ENCODE results near the gene NEIL1. TPM values are rescaled to one million over a fixed set of nuclear protein-coding genes. Genes with fewer than 3 reads are reported as not detected.
"Not testable (repeated sequence)": the region's sequence is repeated elsewhere in the genome, so short reads cannot be mapped to it uniquely, and the experiment has no call there.

Gene NEIL1
- total RNA-seq, 3 donors from 2014 or later = 23.4 to 101 (median 97.9) TPM

DNA sequence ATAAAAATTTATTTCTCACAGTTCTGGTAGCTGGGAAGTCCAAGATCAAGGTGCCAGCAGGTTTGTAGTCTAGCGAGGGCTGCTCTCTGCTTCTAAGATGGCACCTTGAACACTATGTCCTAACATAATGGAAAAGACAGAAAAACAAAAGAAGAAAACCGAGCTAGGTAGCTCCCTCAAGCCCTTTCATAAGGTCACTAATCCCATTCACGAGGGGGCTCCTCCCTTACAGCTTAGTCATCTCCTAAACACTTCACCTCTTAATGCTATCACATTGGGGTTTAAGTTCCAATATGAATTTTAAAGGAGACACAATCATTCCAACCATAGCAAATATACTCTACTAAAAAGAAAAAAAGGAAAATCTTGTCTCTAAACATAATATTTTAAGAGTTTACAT lies 40.7 kb upstream of the NEIL1 start:
- no peak for DNase-seq (ENCODE audit: low spot score in 2 of 2)
- no peak overlapping the region for H3K4me3 ChIP-seq
- intact Hi-C loops (cut with DNase I; ENCODE audit: low total_unique reads) = no loop called here
- no peaks in the 10 kb centered on the region for H3K9me3 ChIP-seq
- no peak for TF ChIP-seq POLR2A (IDR thresholded peaks at IDR 0.05)
- TF ChIP-seq, protein P1, sequence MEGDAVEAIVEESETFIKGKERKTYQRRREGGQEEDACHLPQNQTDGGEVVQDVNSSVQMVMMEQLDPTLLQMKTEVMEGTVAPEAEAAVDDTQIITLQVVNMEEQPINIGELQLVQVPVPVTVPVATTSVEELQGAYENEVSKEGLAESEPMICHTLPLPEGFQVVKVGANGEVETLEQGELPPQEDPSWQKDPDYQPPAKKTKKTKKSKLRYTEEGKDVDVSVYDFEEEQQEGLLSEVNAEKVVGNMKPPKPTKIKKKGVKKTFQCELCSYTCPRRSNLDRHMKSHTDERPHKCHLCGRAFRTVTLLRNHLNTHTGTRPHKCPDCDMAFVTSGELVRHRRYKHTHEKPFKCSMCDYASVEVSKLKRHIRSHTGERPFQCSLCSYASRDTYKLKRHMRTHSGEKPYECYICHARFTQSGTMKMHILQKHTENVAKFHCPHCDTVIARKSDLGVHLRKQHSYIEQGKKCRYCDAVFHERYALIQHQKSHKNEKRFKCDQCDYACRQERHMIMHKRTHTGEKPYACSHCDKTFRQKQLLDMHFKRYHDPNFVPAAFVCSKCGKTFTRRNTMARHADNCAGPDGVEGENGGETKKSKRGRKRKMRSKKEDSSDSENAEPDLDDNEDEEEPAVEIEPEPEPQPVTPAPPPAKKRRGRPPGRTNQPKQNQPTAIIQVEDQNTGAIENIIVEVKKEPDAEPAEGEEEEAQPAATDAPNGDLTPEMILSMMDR (IDR thresholded peaks at IDR 0.05) = no peak
- TF ChIP-seq POLR2AphosphoS5 (IDR thresholded peaks at IDR 0.05) = no peak
- no peaks in the 10 kb centered on the region for H3K36me3 ChIP-seq
- H3K27me3 ChIP-seq = no peaks in the 10 kb centered on the region
- no peaks in the 10 kb centered on the region for H3K4me1 ChIP-seq
- no peak overlapping the region for H3K27ac ChIP-seq

DNA sequence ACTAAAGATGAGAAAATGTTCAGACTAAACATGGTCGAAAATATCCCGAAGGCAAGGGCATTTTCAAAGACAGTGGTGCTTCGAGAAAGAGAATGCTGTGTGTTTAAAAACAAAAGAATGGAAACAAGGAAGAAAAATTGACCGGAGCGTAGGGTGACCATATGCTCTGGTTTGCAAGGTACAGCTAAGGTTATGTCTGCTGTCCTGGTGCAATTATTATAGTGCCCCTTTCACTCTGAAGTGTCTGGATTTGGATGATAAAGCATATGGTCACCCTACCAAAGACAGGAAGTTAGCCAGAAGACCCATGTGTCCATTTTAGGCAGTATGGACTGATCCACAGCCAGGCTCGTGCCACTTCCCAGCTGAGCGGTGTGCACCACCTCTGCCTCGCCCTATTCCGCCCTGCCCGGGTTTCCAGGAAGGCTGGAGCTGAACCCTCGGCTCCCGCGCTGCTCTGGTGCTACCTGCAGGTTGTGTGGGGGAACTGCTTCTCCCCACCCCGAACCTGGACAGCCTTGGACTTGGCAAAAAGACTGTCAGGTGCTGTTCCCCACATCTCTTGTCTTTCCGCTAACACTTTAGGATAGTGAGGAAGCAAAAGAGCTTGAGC lies 39.0 kb upstream of the NEIL1 start:
- intact Hi-C loops (cut with DNase I; ENCODE audit: low total_unique reads) = no loop called here
- H3K4me3 ChIP-seq = no peak overlapping the region
- H3K4me1 ChIP-seq = no peaks in the 10 kb centered on the region
- no peaks in the 10 kb centered on the region for H3K9me3 ChIP-seq
- no peak for DNase-seq (ENCODE audit: low spot score in 2 of 2)
- no peaks in the 10 kb centered on the region for H3K27me3 ChIP-seq
- no peaks in the 10 kb centered on the region for H3K36me3 ChIP-seq
- TF ChIP-seq POLR2A (IDR thresholded peaks at IDR 0.05) (no peak), POLR2AphosphoS5 (IDR thresholded peaks at IDR 0.05) (no peak)
- TF ChIP-seq, protein P1 (IDR thresholded peaks at IDR 0.05) = peak in 1 of 3 donors; percentile 16
- no peak overlapping the region for H3K27ac ChIP-seq

DNA sequence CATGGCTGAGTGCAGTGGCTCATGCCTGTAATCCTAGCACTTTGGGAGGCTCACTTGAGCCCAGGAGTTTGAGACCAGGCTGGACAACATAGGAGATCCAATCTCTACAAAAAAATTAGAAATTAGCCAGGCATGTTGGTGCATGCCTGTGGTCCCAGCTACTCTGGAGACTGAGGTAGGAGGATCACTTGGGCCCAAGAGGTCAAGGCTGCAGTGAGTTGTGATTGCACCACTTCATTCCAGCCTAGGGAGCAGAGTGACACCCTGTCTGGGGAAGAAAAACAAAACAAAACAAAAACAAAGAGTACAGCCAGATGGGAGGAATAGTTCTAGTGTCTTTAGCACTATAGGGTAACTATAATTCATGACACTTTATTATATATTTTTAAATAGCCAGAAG lies 37.1 kb upstream of the NEIL1 start:
- Histone ChIP-seq H3K4me3 (no peak overlapping the region), H3K27ac (no peak overlapping the region), H3K36me3 (no peaks in the 10 kb centered on the region), H3K9me3 (no peaks in the 10 kb centered on the region), H3K4me1 (no peaks in the 10 kb centered on the region), H3K27me3 (no peaks in the 10 kb centered on the region)
- no peak for DNase-seq (ENCODE audit: low spot score in 2 of 2)
- intact Hi-C loops (cut with DNase I; ENCODE audit: low total_unique reads) = no loop called here
- no peak for TF ChIP-seq POLR2A (IDR thresholded peaks at IDR 0.05)
- TF ChIP-seq, protein P1 (IDR thresholded peaks at IDR 0.05) = no peak
- TF ChIP-seq POLR2AphosphoS5 (IDR thresholded peaks at IDR 0.05) = no peak

DNA sequence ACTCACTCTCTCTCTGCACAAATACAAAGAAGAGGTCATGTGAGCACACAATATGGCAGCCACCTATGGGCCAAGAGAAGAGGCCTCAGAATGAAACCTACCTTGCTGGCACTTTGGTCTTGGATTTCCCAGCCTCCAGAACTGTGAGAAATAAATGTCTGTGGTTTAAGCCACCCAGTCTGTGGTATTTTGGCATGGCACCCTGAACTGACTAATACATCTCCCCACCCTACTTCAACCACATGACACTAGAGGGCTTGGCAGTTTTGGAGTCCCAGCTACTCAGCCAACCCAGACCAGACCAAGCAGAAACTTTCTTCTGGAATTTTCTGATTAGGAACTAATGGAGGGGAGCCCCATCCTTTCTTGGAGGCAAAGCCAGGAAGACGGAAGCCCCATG lies 34.3 kb upstream of the NEIL1 start:
- H3K4me3 ChIP-seq; intact Hi-C loops (cut with DNase I; ENCODE audit: low total_unique reads); DNase-seq (ENCODE audit: low spot score in 2 of 2); H3K27ac ChIP-seq; H3K9me3 ChIP-seq; H3K36me3 ChIP-seq; H3K27me3 ChIP-seq; H3K4me1 ChIP-seq: not testable (repeated sequence)

DNA sequence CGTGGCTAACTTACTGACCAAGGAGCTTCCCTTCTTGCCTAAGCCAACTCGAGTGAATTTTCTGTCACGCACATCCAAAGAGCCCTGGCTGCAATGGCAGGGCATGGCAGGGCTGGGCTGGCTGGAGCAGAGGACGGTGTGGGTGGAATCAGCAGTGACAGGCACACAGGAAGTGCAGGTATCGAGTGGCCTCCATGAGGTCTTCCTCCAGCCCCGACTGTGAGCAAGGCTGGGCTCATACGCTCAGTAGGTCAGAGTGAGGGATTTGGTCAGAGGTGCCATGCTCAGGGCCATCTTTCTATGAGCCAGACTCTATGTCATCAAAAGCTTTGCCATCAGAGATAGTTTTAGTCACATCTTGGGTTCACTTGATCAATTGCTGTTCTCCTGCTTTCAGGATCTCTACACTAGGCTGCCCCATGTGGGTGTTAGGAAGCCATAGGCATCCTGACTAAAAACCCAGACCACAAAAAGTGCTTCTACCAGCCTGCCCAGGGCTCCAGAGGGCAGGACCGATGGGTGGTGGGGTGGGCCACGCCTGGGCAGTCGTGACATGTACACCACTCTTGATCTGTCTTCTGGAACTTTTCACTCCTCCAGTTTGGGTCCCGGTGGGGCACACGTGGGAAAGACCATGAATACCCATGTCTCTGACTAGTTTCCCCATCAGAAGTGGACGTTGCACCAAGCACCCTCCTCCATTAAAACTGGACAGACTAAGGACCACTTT lies 33.6 kb upstream of the NEIL1 start:
- TF ChIP-seq, protein P1 (IDR thresholded peaks at IDR 0.05) = no peak
- no peak for TF ChIP-seq POLR2A (IDR thresholded peaks at IDR 0.05)
- no peak for TF ChIP-seq POLR2AphosphoS5 (IDR thresholded peaks at IDR 0.05)
- H3K9me3 ChIP-seq = no peaks in the 10 kb centered on the region
- H3K27me3 ChIP-seq = no peaks in the 10 kb centered on the region
- H3K4me3 ChIP-seq = no peak overlapping the region
- H3K36me3 ChIP-seq = no peaks in the 10 kb centered on the region
- no peak for DNase-seq (ENCODE audit: low spot score in 2 of 2)
- no peaks in the 10 kb centered on the region for H3K4me1 ChIP-seq
- intact Hi-C loops (cut with DNase I; ENCODE audit: low total_unique reads) = no loop called here
- no peak overlapping the region for H3K27ac ChIP-seq

Measured in breast epithelium (tissue), 4 donors.